HepG2 (cell line): ENCODE results near the gene CSK. TPM values are rescaled to one million over a fixed set of nuclear protein-coding genes. Genes with fewer than 3 reads are reported as not detected.
A peak's percentile ranks its signal among the peaks of the same experiment; 100 is the strongest.

ENCODE experiments used
- ATF7-NPFF ChIP-seq: sonication (generic); formaldehyde crosslinking; IDR thresholded peaks from 2 replicates; pipeline ENCODE4 v1.8.1; 2023; ENCODE audit warnings: mild to moderate bottlenecking, low read depth, missing genetic modification reagents, moderate library complexity
- HOXA7 ChIP-seq: sonication (generic); formaldehyde crosslinking; IDR thresholded peaks from 2 replicates; pipeline ENCODE4 v1.8.1; 2022; ENCODE audit warnings: mild to moderate bottlenecking, missing genetic modification reagents, moderate library complexity
- JUNB ChIP-seq: sonication (generic); formaldehyde crosslinking; IDR thresholded peaks from 2 replicates; pipeline ENCODE4 v1.8.0; 2022; ENCODE audit warnings: missing genetic modification reagents, mild to moderate bottlenecking, borderline replicate concordance
- KDM5B ChIP-seq: sonication (generic); formaldehyde crosslinking; IDR thresholded peaks from 2 replicates; pipeline ENCODE4 v1.4.0; 2020; ENCODE audit warnings: missing genetic modification reagents, mild to moderate bottlenecking, borderline replicate concordance
- MAFK ChIP-seq, 2 experiments: IDR thresholded peaks in 1 of 2; conservative IDR thresholded peaks in 1 of 2; 2 replicates each; pipeline ENCODE4 v1.6.1; 2011; ENCODE audit warnings: improper control_type of control experiment in 2 of 2, low read length in 2 of 2
- MBD4 ChIP-seq: IDR thresholded peaks from 2 replicates; pipeline ENCODE4 v1.6.1; 2012; ENCODE audit warnings: low read length, inconsistent platforms, borderline replicate concordance
- MZF1 ChIP-seq: sonication (generic); formaldehyde crosslinking; IDR thresholded peaks from 2 replicates; pipeline ENCODE4 v1.8.1; 2023; ENCODE audit warnings: mild to moderate bottlenecking, missing genetic modification reagents, borderline replicate concordance
- PATZ1 ChIP-seq: sonication (generic); formaldehyde crosslinking; IDR thresholded peaks from 2 replicates; pipeline ENCODE4 v1.4.0; 2020; ENCODE audit warnings: missing genetic modification reagents
- POLR2AphosphoS2 ChIP-seq: IDR thresholded peaks from 2 replicates; pipeline ENCODE4 v1.6.1; 2011; ENCODE audit warnings: low read depth, low read length, improper control_type of control experiment
- TBP ChIP-seq: sonication (generic); formaldehyde crosslinking; IDR thresholded peaks from 2 replicates; pipeline ENCODE4 v1.5.0; 2020; ENCODE audit warnings: missing genetic modification reagents
- ZFP37 ChIP-seq: sonication (generic); formaldehyde crosslinking; IDR thresholded peaks from 2 replicates; pipeline ENCODE4 v1.4.0; 2020; ENCODE audit warnings: missing genetic modification reagents, borderline replicate concordance
- ZNF557 ChIP-seq: sonication (generic); formaldehyde crosslinking; IDR thresholded peaks from 2 replicates; pipeline ENCODE4 v1.4.0; 2020; ENCODE audit warnings: missing genetic modification reagents
- polyA plus RNA-seq, 8 experiments: library from polyadenylated mRNA; depleted of rRNA in 3 of 8; stranded (reverse) in 7 of 8; unstranded in 1 of 8; fragments of >200 nt; fragmentation: Illumina TruSeq in 4 of 8; extraction: Trizol in 4 of 8; gene quantifications; 2 replicates each; pipeline versions ENCODE4 v1.2.1 to v1.2.3, GENCODE V29; 2011 to 2016; ENCODE audit warnings: low read depth in 4 of 8, missing spikeins in 1 of 8, mixed read lengths in 1 of 8; ENCODE audit not compliant: insufficient read depth in 1 of 8
- total RNA-seq, 5 experiments: library from RNA; depleted of rRNA; stranded (reverse); fragments of >200 nt; fragmentation: Illumina TruSeq; extraction: Trizol; gene quantifications; 2 replicates each; pipeline ENCODE4 v1.2.3, GENCODE V29; 2016; ENCODE audit warnings: low read depth in 1 of 5
- TF ChIP-seq, protein P1 (sequence below): sonication (generic); formaldehyde crosslinking; IDR thresholded peaks from 2 replicates; pipeline ENCODE4 v1.5.1; 2020; ENCODE audit warnings: mild to moderate bottlenecking, missing genetic modification reagents, borderline replicate concordance
- TF ChIP-seq, protein P2 (sequence below): sonication (generic); formaldehyde crosslinking; IDR thresholded peaks from 2 replicates; pipeline ENCODE4 v1.4.0; 2020; ENCODE audit warnings: missing genetic modification reagents; ENCODE audit errors: not compliant biosample characterization
- TF ChIP-seq, protein P3 (sequence below): sonication (generic); formaldehyde crosslinking; IDR thresholded peaks from 2 replicates; pipeline ENCODE4 v1.9.0; 2022; ENCODE audit warnings: low read depth, missing genetic modification reagents
- TF ChIP-seq, protein P4 (sequence below): sonication (generic); formaldehyde crosslinking; IDR thresholded peaks from 2 replicates; pipeline ENCODE4 v1.4.0; 2020; ENCODE audit warnings: mild to moderate bottlenecking, low read depth, missing genetic modification reagents

The CSK gene
- total and polyA plus RNA-seq, 2 of the 13 experiments (the other 11 are each of a cell fraction or from before 2014, with no cell fraction given), result 12.5 to 21.3 TPM

DNA sequence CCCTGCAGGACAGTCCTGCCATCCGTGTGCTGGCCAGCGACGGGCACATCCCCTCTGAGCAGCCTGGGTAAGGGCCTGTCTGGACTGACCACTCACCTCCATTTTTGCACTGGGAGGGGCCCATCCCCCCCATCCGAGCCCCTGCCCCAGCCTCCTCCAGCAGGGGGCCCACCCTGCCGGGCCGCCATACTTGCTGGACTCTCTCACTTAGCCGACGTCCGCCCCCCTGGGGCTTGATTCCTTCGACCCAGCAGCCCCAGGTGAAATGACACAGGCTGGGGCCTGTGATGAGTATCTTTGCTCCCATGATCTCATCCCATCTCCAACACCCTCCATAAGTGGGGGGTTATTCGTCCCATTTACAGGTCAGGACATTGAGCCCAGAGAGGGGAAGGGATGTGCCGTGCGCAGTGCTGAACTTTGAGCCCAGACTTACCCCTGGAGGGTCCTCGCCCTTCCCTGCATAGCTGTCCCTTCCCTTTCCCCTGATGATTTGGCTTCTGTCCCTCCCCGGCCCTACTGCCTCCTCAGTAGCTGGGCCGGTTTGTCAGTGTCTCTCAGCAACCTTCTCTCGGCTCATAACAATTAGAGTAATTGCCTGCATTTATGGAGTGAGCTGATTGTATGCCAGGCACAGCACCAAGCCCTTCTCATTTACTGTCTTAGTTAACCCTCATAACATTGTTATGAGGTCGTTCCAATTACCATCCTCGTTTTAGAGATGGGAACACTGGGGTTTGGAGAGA, 34.9 kb downstream of the CSK start (continued):
- no peak for TF ChIP-seq MAFK (conservative IDR thresholded peaks at IDR 0.05 in 1 of 2, IDR thresholded peaks at IDR 0.05 in 1 of 2; ENCODE audit: low read length in 2 of 2)
- TF ChIP-seq PATZ1, result peak; percentile 36; the same call in 1 of the 2 replicates
- TF ChIP-seq ZFP37 (CRISPR knock-in tag), result no peak
- TF ChIP-seq POLR2AphosphoS2, result no peak
- no peak for TF ChIP-seq TBP (CRISPR knock-in tag)
- TF ChIP-seq ATF7-NPFF (CRISPR knock-in tag), result no peak
- TF ChIP-seq MZF1, result no peak
- TF ChIP-seq, protein P1, sequence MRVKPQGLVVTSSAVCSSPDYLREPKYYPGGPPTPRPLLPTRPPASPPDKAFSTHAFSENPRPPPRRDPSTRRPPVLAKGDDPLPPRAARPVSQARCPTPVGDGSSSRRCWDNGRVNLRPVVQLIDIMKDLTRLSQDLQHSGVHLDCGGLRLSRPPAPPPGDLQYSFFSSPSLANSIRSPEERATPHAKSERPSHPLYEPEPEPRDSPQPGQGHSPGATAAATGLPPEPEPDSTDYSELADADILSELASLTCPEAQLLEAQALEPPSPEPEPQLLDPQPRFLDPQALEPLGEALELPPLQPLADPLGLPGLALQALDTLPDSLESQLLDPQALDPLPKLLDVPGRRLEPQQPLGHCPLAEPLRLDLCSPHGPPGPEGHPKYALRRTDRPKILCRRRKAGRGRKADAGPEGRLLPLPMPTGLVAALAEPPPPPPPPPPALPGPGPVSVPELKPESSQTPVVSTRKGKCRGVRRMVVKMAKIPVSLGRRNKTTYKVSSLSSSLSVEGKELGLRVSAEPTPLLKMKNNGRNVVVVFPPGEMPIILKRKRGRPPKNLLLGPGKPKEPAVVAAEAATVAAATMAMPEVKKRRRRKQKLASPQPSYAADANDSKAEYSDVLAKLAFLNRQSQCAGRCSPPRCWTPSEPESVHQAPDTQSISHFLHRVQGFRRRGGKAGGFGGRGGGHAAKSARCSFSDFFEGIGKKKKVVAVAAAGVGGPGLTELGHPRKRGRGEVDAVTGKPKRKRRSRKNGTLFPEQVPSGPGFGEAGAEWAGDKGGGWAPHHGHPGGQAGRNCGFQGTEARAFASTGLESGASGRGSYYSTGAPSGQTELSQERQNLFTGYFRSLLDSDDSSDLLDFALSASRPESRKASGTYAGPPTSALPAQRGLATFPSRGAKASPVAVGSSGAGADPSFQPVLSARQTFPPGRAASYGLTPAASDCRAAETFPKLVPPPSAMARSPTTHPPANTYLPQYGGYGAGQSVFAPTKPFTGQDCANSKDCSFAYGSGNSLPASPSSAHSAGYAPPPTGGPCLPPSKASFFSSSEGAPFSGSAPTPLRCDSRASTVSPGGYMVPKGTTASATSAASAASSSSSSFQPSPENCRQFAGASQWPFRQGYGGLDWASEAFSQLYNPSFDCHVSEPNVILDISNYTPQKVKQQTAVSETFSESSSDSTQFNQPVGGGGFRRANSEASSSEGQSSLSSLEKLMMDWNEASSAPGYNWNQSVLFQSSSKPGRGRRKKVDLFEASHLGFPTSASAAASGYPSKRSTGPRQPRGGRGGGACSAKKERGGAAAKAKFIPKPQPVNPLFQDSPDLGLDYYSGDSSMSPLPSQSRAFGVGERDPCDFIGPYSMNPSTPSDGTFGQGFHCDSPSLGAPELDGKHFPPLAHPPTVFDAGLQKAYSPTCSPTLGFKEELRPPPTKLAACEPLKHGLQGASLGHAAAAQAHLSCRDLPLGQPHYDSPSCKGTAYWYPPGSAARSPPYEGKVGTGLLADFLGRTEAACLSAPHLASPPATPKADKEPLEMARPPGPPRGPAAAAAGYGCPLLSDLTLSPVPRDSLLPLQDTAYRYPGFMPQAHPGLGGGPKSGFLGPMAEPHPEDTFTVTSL (CRISPR knock-in tag), result no peak
- TF ChIP-seq, protein P2, sequence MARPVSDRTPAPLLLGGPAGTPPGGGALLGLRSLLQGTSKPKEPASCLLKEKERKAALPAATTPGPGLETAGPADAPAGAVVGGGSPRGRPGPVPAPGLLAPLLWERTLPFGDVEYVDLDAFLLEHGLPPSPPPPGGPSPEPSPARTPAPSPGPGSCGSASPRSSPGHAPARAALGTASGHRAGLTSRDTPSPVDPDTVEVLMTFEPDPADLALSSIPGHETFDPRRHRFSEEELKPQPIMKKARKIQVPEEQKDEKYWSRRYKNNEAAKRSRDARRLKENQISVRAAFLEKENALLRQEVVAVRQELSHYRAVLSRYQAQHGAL (CRISPR knock-in tag), result no peak
- no peak for TF ChIP-seq ZNF557
- no peak for TF ChIP-seq HOXA7
- TF ChIP-seq JUNB (CRISPR knock-in tag), result no peak
- TF ChIP-seq, protein P3, sequence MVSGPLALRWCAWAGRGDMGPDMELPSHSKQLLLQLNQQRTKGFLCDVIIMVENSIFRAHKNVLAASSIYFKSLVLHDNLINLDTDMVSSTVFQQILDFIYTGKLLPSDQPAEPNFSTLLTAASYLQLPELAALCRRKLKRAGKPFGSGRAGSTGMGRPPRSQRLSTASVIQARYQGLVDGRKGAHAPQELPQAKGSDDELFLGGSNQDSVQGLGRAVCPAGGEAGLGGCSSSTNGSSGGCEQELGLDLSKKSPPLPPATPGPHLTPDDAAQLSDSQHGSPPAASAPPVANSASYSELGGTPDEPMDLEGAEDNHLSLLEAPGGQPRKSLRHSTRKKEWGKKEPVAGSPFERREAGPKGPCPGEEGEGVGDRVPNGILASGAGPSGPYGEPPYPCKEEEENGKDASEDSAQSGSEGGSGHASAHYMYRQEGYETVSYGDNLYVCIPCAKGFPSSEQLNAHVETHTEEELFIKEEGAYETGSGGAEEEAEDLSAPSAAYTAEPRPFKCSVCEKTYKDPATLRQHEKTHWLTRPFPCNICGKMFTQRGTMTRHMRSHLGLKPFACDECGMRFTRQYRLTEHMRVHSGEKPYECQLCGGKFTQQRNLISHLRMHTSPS, result no peak
- TF ChIP-seq, protein P4, sequence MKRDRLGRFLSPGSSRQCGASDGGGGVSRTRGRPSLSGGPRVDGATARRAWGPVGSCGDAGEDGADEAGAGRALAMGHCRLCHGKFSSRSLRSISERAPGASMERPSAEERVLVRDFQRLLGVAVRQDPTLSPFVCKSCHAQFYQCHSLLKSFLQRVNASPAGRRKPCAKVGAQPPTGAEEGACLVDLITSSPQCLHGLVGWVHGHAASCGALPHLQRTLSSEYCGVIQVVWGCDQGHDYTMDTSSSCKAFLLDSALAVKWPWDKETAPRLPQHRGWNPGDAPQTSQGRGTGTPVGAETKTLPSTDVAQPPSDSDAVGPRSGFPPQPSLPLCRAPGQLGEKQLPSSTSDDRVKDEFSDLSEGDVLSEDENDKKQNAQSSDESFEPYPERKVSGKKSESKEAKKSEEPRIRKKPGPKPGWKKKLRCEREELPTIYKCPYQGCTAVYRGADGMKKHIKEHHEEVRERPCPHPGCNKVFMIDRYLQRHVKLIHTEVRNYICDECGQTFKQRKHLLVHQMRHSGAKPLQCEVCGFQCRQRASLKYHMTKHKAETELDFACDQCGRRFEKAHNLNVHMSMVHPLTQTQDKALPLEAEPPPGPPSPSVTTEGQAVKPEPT, result no peak
- no peak for TF ChIP-seq MBD4
- TF ChIP-seq KDM5B, result no peak
